Lung (tissue), 12 donors: ENCODE data around the gene PLSCR2. TPM values are rescaled to one million over a fixed set of nuclear protein-coding genes. Genes with fewer than 3 reads are reported as not detected.

ENCODE experiments used
- ATAC-seq: fragments of 200-7000 bp; cut with Tn5 transposase; one replicate; pipeline ENCODE4 v1.9.1; 2020; ENCODE audit warnings: moderate number of reproducible peaks; ENCODE audit not compliant: insufficient read depth, low FRiP score
- DNase-seq, 3 donors: peaks; one replicate each; pipeline ENCODE4 v3.0.0-alpha.2; 2013 to 2017
- H3K27ac ChIP-seq, 2 donors: one replicate each; pipeline ENCODE4 v1.5.1; 2013; ENCODE audit warnings: mild to moderate bottlenecking in 2 of 2, moderate library complexity in 2 of 2, control low read depth in 1 of 2, inconsistent platforms in 1 of 2, low read depth in 1 of 2, low read length in 1 of 2
- H3K27me3 ChIP-seq, 3 donors: one replicate each; pipeline ENCODE4 v1.5.1; 2013; ENCODE audit warnings: low read length in 2 of 3; ENCODE audit not compliant: control insufficient read depth in 3 of 3, insufficient read depth in 3 of 3
- H3K36me3 ChIP-seq, 4 donors: one replicate each; pipeline ENCODE4 v1.5.1; 2013; ENCODE audit warnings: low read length in 4 of 4, mild to moderate bottlenecking in 1 of 4, moderate library complexity in 1 of 4; ENCODE audit not compliant: control insufficient read depth in 4 of 4, insufficient read depth in 4 of 4
- H3K4me1 ChIP-seq, 5 donors: one replicate each; pipeline ENCODE4 v1.5.1; 2013; ENCODE audit warnings: low read length in 5 of 5, mild to moderate bottlenecking in 2 of 5, moderate library complexity in 1 of 5; ENCODE audit not compliant: control insufficient read depth in 5 of 5, insufficient read depth in 5 of 5
- H3K4me3 ChIP-seq: one replicate; pipeline ENCODE4 v1.5.1; 2013; ENCODE audit warnings: mild to moderate bottlenecking, control low read depth, moderate library complexity
- H3K9ac ChIP-seq, 2 donors: one replicate each; pipeline ENCODE4 v1.5.1; 2013; ENCODE audit warnings: low read length in 2 of 2, control low read depth in 1 of 2; ENCODE audit not compliant: insufficient read depth in 1 of 2
- H3K9me3 ChIP-seq, 4 donors: one replicate each; pipeline ENCODE4 v1.5.1; 2013; ENCODE audit warnings: low read length in 3 of 4, mild to moderate bottlenecking in 1 of 4, moderate library complexity in 1 of 4; ENCODE audit not compliant: control insufficient read depth in 4 of 4, insufficient read depth in 3 of 4
- WGBS, 2 donors: extraction: QIAGEN DNeasy Blood & Tissue Kit; methylation state at CpG; one replicate each; pipeline ENCODE4 v1.1.7; 2013; 5-methylcytosine and 5-hydroxymethylcytosine counted together
- polyA plus RNA-seq, 2 donors: library from polyadenylated mRNA; stranded (reverse); fragments of 200-250 nt; gene quantifications; one replicate each; pipeline ENCODE4 v1.2.1, GENCODE V29; 2013
- total RNA-seq, 2 donors: library from RNA; depleted of rRNA in 1 of 2; stranded (reverse); fragments of >200 nt in 1 of 2; gene quantifications; one replicate each; pipeline ENCODE4 v1.2.1, GENCODE V29; 2014 to 2021
- TF ChIP-seq, protein P1 (sequence below): IDR thresholded peaks from 2 replicates; pipeline ENCODE4 v1.5.1; 2012; ENCODE audit warnings: mild to moderate bottlenecking; ENCODE audit errors: control extremely low read depth, extremely low read depth
- donor health status: control.
- donor health status: control.
- donor health status: Bipolar disorder and iron deficiency.
- donor health status: healthy.
- donor health status: DM: yes; HTN: yes; CAD: no.

Gene PLSCR2
- total and polyA plus RNA-seq, 4 donors = 0.03 to 0.33 TPM; not detected in 2

DNA sequence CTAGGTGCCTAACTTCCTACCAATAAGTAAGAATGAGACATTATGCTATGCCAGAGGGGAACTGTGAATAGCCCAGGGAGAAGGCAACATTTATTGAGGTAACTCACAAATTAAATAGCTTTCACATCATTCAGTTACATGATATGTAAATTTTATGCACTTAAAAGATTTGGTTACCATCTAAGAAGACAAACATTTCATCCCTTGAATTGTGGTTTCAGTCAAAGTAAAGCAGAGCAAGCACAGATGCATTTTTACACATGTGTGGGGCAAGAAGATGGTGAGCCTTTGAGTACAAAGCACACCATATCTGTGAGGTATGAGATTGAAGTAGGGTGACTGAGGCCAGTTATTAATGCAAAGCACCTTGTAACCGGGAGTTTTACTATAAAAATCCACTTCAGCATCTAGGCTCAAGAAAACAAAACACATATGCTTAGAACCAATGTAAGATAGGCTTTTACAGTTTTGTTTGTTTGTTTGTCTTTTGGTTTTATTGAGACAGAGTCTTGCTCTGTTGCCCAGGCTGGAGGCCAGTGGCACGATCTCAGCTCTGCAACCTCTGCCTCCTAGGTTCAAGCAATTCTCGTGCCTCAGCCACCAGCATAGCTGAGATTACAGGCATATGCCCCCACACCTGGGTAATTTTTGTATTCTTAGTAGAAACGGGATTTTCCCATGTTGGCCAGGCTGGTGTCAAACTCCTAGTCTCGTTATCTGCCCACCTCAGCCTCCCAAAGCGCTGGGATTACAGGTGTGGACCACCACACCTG lies 3.5 kb downstream of the PLSCR2 start:
- DNase-seq = no peak
- peaks cover 0 to 20% (median 5%) of the 10 kb centered on the region in 5 donors for H3K4me1 ChIP-seq

DNA sequence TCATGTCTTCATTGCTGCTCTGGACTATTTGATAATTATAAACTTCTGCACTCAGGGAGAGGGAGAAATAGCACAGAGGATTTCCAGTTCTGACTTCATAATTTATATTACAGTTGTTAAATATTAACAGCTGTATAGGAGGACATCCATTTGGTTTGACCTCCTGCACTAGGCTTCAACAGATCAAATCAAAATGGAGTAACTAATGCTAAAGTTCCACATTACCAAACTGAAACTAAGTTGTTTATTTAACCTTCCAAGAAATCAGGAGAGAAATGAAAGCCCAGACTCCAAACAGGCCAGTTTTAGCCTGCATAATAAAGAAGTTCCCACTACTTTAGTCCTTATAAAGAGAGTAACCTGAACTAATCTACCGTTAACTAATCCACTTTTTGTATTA lies 4.6 kb downstream of the PLSCR2 start:
- no peaks in the 10 kb centered on the region for H3K27me3 ChIP-seq
- ATAC-seq (no peak), DNase-seq (no peak)
- WGBS, 2 donors = 73 to 87% methylated on average over 1 of the region's 1 CpG
- no peak overlapping the region for H3K4me3 ChIP-seq
- H3K9me3 ChIP-seq = no peaks in the 10 kb centered on the region
- no peaks in the 10 kb centered on the region for H3K36me3 ChIP-seq
- H3K4me1 ChIP-seq = peaks cover 0 to 18% (median 5%) of the 10 kb centered on the region in 5 donors
- H3K27ac ChIP-seq = no peak overlapping the region
- TF ChIP-seq, protein P1, sequence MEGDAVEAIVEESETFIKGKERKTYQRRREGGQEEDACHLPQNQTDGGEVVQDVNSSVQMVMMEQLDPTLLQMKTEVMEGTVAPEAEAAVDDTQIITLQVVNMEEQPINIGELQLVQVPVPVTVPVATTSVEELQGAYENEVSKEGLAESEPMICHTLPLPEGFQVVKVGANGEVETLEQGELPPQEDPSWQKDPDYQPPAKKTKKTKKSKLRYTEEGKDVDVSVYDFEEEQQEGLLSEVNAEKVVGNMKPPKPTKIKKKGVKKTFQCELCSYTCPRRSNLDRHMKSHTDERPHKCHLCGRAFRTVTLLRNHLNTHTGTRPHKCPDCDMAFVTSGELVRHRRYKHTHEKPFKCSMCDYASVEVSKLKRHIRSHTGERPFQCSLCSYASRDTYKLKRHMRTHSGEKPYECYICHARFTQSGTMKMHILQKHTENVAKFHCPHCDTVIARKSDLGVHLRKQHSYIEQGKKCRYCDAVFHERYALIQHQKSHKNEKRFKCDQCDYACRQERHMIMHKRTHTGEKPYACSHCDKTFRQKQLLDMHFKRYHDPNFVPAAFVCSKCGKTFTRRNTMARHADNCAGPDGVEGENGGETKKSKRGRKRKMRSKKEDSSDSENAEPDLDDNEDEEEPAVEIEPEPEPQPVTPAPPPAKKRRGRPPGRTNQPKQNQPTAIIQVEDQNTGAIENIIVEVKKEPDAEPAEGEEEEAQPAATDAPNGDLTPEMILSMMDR = no peak
- no peak overlapping the region for H3K9ac ChIP-seq

More for the DNA sequence above, 3.5 kb downstream of the PLSCR2 start:
- TF ChIP-seq, protein P1 = no peak
- no peaks in the 10 kb centered on the region for H3K9me3 ChIP-seq
- H3K4me3 ChIP-seq = no peak overlapping the region
- no peaks in the 10 kb centered on the region for H3K36me3 ChIP-seq
- no peak for ATAC-seq
- no peak overlapping the region for H3K27ac ChIP-seq
- 85 to 92% methylated on average over 6 of the region's 6 CpGs for WGBS, 2 donors
- no peaks in the 10 kb centered on the region for H3K27me3 ChIP-seq
- H3K9ac ChIP-seq = peak overlapping the region in 1 of 2 donors; percentile 9

DNA sequence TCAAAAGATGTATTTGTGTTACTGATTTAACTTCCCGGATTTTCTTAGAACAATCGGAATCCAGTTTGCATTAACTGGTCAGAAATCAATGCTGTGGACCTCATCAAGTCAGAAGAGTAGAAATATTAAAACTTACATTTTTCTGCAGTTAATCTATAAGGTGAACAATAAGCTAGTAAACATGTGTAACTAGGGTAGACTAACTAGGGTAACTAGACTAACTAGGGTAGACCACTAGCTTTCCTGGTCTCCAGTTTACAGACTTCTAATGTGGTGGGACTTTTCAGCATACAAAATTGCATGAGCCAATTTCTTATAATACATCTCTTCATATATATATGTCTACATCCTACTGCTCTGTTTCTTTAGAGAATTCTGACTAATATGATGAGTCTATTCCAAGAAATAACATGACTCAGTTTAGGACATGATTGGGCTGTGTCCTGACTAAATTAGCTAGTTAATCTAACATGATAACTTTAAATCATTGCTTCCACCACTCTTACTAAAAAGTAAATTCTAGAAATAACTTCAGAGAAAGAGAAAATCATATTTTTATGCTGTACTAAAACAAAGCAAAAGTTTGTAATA lies 5.3 kb downstream of the PLSCR2 start:
- Histone ChIP-seq H3K4me1 (peaks cover 0 to 13% (median 4%) of the 10 kb centered on the region in 5 donors), H3K9ac (no peak overlapping the region), H3K27ac (no peak overlapping the region), H3K4me3 (no peak overlapping the region), H3K27me3 (no peaks in the 10 kb centered on the region), H3K9me3 (no peaks in the 10 kb centered on the region), H3K36me3 (no peaks in the 10 kb centered on the region)
- 98 to 99% methylated on average over 2 of the region's 2 CpGs for WGBS, 2 donors
- no peak for DNase-seq
- TF ChIP-seq, protein P1 = no peak
- no peak for ATAC-seq
